Measurements from ENCODE around the gene LRRFIP2.
"Not testable (repeated sequence)": the region's sequence is repeated elsewhere in the genome, so short reads cannot be mapped to it uniquely, and the experiment has no call there.

Gene LRRFIP2

GRCh38 chr3:37206041-37206440 is 31.7 kb upstream of the LRRFIP2 start:
- H3K4me1 ChIP-seq (ENCODE audit: insufficient read depth, low read length); H3K9me3 ChIP-seq (ENCODE audit: low read length); H3K36me3 ChIP-seq (ENCODE audit: insufficient read depth, low read length); H2AFZ ChIP-seq (ENCODE audit: low read depth, low read length); H3K4me3 ChIP-seq (ENCODE audit: low read length); H3K27me3 ChIP-seq (ENCODE audit: insufficient read depth, low read length): not testable (repeated sequence)

- Histone ChIP-seq H3K27me3 (ENCODE audit: insufficient read depth, low read length) (no peaks in the 10 kb centered on the region), H3K4me1 (ENCODE audit: insufficient read depth, low read length) (no peaks in the 10 kb centered on the region), H3K4me3 (ENCODE audit: low read length) (no peak overlapping the region), H2AFZ (ENCODE audit: low read depth, low read length) (no peak overlapping the region), H3K36me3 (ENCODE audit: insufficient read depth, low read length) (no peaks in the 10 kb centered on the region), H3K9me3 (ENCODE audit: low read length) (peaks cover 2% of the 10 kb centered on the region)
Observed at GRCh38 chr3:37204314-37204713, 29.9 kb upstream of the LRRFIP2 start.

GRCh38 chr3:37202035-37202434 is 27.7 kb upstream of the LRRFIP2 start:
- Histone ChIP-seq H3K4me1 (ENCODE audit: insufficient read depth, low read length) (peaks cover 13% of the 10 kb centered on the region), H3K27me3 (ENCODE audit: insufficient read depth, low read length) (no peaks in the 10 kb centered on the region), H3K9me3 (ENCODE audit: low read length) (peaks cover 2% of the 10 kb centered on the region), H3K4me3 (ENCODE audit: low read length) (no peak overlapping the region), H3K36me3 (ENCODE audit: insufficient read depth, low read length) (no peaks in the 10 kb centered on the region), H2AFZ (ENCODE audit: low read depth, low read length) (no peak overlapping the region)

DNA sequence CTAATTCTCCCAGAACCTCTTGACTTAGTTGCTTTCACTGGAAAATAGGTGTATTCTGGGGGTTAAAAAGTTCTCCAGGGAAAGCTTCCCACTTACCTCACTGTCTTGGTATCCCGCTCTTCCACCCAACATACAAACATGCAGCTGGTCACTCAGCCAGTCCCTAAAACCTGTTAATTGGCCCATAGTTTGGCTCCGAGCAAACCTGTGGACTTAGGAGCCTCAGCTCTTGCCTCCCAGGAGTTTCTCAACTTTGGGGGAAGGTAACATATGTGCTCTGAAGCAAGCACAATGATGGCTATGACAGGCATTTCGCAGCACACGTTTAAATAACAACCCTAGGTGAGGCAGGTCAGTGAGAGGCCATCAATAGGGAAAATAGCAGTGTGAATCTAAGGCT is 25.8 kb upstream of the LRRFIP2 start:
- H3K36me3 ChIP-seq (ENCODE audit: insufficient read depth, low read length) = no peaks in the 10 kb centered on the region
- no peaks in the 10 kb centered on the region for H3K27me3 ChIP-seq (ENCODE audit: insufficient read depth, low read length)
- peaks cover 13% of the 10 kb centered on the region for H3K4me1 ChIP-seq (ENCODE audit: insufficient read depth, low read length)
- H3K4me3 ChIP-seq (ENCODE audit: low read length) = no peak overlapping the region
- H3K9me3 ChIP-seq (ENCODE audit: low read length) = peaks cover 2% of the 10 kb centered on the region
- H2AFZ ChIP-seq (ENCODE audit: low read depth, low read length) = no peak overlapping the region

- Histone ChIP-seq H3K27me3 (ENCODE audit: insufficient read depth, low read length) (no peaks in the 10 kb centered on the region), H3K36me3 (ENCODE audit: insufficient read depth, low read length) (no peaks in the 10 kb centered on the region), H3K4me1 (ENCODE audit: insufficient read depth, low read length) (peaks cover 13% of the 10 kb centered on the region), H2AFZ (ENCODE audit: low read depth, low read length) (no peak overlapping the region), H3K9me3 (ENCODE audit: low read length) (peaks cover 2% of the 10 kb centered on the region), H3K4me3 (ENCODE audit: low read length) (no peak overlapping the region)
Observed at GRCh38 chr3:37198996-37199395, 24.6 kb upstream of the LRRFIP2 start.

- H3K9me3 ChIP-seq (ENCODE audit: low read length) = peaks cover 2% of the 10 kb centered on the region
- H3K27me3 ChIP-seq (ENCODE audit: insufficient read depth, low read length) = no peaks in the 10 kb centered on the region
- H3K4me1 ChIP-seq (ENCODE audit: insufficient read depth, low read length) = peaks cover 13% of the 10 kb centered on the region
- no peaks in the 10 kb centered on the region for H3K36me3 ChIP-seq (ENCODE audit: insufficient read depth, low read length)
- H3K4me3 ChIP-seq (ENCODE audit: low read length) = no peak overlapping the region
- no peak overlapping the region for H2AFZ ChIP-seq (ENCODE audit: low read depth, low read length)
Observed at GRCh38 chr3:37198547-37198946, 24.2 kb upstream of the LRRFIP2 start.

GRCh38 chr3:37197810-37198371 is 23.5 kb upstream of the LRRFIP2 start:
- peaks cover 13% of the 10 kb centered on the region for H3K4me1 ChIP-seq (ENCODE audit: insufficient read depth, low read length)
- no peaks in the 10 kb centered on the region for H3K9me3 ChIP-seq (ENCODE audit: low read length)
- H2AFZ ChIP-seq (ENCODE audit: low read depth, low read length) = no peak overlapping the region
- H3K27me3 ChIP-seq (ENCODE audit: insufficient read depth, low read length) = no peaks in the 10 kb centered on the region
- H3K4me3 ChIP-seq (ENCODE audit: low read length) = no peak overlapping the region
- no peaks in the 10 kb centered on the region for H3K36me3 ChIP-seq (ENCODE audit: insufficient read depth, low read length)

DNA sequence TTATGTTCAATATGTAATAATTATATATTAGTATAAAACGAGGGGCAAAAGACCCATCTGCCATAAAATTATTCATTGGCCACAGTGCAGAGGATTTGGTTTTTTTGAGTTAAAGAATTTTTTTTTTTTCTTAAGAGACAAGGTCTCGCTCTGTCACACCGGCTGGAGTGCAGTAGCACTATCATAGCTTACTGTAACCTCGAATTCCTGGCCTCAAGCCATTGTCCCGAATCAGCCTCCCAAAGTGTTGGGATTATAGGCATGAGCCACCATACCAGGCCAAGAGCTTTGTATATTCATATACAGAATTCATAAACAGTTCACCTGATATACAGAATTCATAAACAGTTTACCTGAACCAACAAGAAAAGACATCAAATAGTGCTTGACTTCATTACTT is 20.2 kb upstream of the LRRFIP2 start:
- Histone ChIP-seq H3K36me3 (ENCODE audit: insufficient read depth, low read length) (no peaks in the 10 kb centered on the region), H2AFZ (ENCODE audit: low read depth, low read length) (no peak overlapping the region), H3K4me3 (ENCODE audit: low read length) (no peak overlapping the region), H3K4me1 (ENCODE audit: insufficient read depth, low read length) (peaks cover 13% of the 10 kb centered on the region), H3K9me3 (ENCODE audit: low read length) (no peaks in the 10 kb centered on the region), H3K27me3 (ENCODE audit: insufficient read depth, low read length) (no peaks in the 10 kb centered on the region)

GRCh38 chr3:37190667-37191066 is 16.3 kb upstream of the LRRFIP2 start:
- no peak overlapping the region for H3K4me3 ChIP-seq (ENCODE audit: low read length)
- H2AFZ ChIP-seq (ENCODE audit: low read depth, low read length) = no peak overlapping the region
- no peaks in the 10 kb centered on the region for H3K27me3 ChIP-seq (ENCODE audit: insufficient read depth, low read length)
- H3K9me3 ChIP-seq (ENCODE audit: low read length) = no peaks in the 10 kb centered on the region
- H3K4me1 ChIP-seq (ENCODE audit: insufficient read depth, low read length) = no peaks in the 10 kb centered on the region
- no peaks in the 10 kb centered on the region for H3K36me3 ChIP-seq (ENCODE audit: insufficient read depth, low read length)

DNA sequence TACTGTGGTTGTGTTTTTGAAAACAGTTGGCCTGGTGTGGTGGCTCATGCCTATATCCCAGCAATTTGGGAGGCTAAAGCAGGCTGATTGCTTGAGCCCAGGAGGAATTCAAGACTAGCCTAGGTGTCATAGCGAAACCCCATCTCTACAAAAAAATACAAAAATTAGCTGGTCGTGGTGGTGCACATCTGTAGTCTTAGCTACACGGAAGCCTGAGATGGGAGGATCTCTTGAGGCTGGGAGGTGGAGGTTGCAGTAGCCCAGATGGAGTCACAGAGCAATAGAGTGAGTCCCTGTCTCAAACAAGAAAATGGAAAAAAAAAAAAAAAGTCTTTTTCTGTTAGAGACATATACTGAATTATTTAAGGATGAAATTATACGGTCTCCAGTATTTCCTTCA is 14.7 kb upstream of the LRRFIP2 start:
- no peaks in the 10 kb centered on the region for H3K27me3 ChIP-seq (ENCODE audit: insufficient read depth, low read length)
- H3K36me3 ChIP-seq (ENCODE audit: insufficient read depth, low read length) = no peaks in the 10 kb centered on the region
- H3K4me3 ChIP-seq (ENCODE audit: low read length) = no peak overlapping the region
- no peaks in the 10 kb centered on the region for H3K4me1 ChIP-seq (ENCODE audit: insufficient read depth, low read length)
- H3K9me3 ChIP-seq (ENCODE audit: low read length) = no peaks in the 10 kb centered on the region
- no peak overlapping the region for H2AFZ ChIP-seq (ENCODE audit: low read depth, low read length)

GRCh38 chr3:37183976-37184375 is 9.6 kb upstream of the LRRFIP2 start:
- Histone ChIP-seq H3K4me3 (ENCODE audit: low read length) (no peak overlapping the region), H3K9me3 (ENCODE audit: low read length) (no peaks in the 10 kb centered on the region), H3K27me3 (ENCODE audit: insufficient read depth, low read length) (no peaks in the 10 kb centered on the region), H2AFZ (ENCODE audit: low read depth, low read length) (no peak overlapping the region), H3K36me3 (ENCODE audit: insufficient read depth, low read length) (no peaks in the 10 kb centered on the region), H3K4me1 (ENCODE audit: insufficient read depth, low read length) (peaks cover 3% of the 10 kb centered on the region)

DNA sequence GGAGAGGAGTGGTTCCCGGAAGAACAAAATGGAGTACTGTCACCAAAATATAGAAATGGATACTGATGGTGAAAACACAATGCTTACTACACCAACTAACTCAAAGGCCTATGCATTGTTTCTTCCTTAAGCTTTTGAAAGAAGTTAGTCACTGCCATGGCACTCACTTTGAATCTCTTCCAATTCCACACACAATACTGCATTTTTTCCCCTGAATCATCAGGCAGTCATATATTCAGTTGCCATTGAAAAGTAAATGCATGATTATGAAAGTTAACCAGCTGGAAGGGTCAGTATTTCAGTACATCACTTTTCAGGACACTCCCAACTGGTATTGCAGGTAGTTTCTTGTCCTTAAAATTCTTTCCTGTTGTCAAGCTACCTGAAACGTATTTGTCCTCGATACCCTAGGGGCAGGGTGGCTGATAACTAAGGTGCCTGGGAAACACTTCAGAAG is 9.0 kb upstream of the LRRFIP2 start:
- H3K4me3 ChIP-seq (ENCODE audit: low read length) = no peak overlapping the region
- no peaks in the 10 kb centered on the region for H3K36me3 ChIP-seq (ENCODE audit: insufficient read depth, low read length)
- peaks cover 3% of the 10 kb centered on the region for H3K4me1 ChIP-seq (ENCODE audit: insufficient read depth, low read length)
- H2AFZ ChIP-seq (ENCODE audit: low read depth, low read length) = no peak overlapping the region
- H3K27me3 ChIP-seq (ENCODE audit: insufficient read depth, low read length) = no peaks in the 10 kb centered on the region
- no peaks in the 10 kb centered on the region for H3K9me3 ChIP-seq (ENCODE audit: low read length)

DNA sequence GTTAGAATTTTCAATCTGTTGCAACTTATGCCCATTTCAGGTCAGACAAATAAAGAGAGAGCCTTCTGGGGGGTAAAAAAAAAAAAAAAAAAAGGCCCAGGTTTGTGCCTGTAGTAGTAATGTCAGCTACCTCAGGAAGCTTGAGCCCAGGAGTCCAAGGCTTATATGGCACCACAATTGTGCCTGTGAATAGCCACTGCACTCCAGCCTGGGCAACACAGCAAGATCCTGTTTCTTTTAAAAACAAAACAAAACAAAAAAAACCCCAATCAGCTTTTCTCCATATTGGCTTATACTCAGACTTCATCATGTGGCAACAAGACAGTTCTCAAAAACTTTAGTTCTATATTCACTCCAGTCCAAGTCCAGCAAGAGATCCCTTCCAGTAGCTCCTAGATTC is 8.4 kb upstream of the LRRFIP2 start:
- no peaks in the 10 kb centered on the region for H3K36me3 ChIP-seq (ENCODE audit: insufficient read depth, low read length)
- no peaks in the 10 kb centered on the region for H3K27me3 ChIP-seq (ENCODE audit: insufficient read depth, low read length)

GRCh38 chr3:37181756-37182155 is 7.4 kb upstream of the LRRFIP2 start:
- H3K4me3 ChIP-seq (ENCODE audit: low read length) = no peak overlapping the region
- H3K4me1 ChIP-seq (ENCODE audit: insufficient read depth, low read length) = peaks cover 12% of the 10 kb centered on the region
- H3K36me3 ChIP-seq (ENCODE audit: insufficient read depth, low read length) = no peaks in the 10 kb centered on the region
- no peaks in the 10 kb centered on the region for H3K9me3 ChIP-seq (ENCODE audit: low read length)
- H2AFZ ChIP-seq (ENCODE audit: low read depth, low read length) = no peak overlapping the region
- H3K27me3 ChIP-seq (ENCODE audit: insufficient read depth, low read length) = no peaks in the 10 kb centered on the region

More for the DNA sequence above, 8.4 kb upstream of the LRRFIP2 start:
- H2AFZ ChIP-seq (ENCODE audit: low read depth, low read length) = no peak overlapping the region
- peaks cover 3% of the 10 kb centered on the region for H3K4me1 ChIP-seq (ENCODE audit: insufficient read depth, low read length)
- H3K9me3 ChIP-seq (ENCODE audit: low read length) = no peaks in the 10 kb centered on the region
- H3K4me3 ChIP-seq (ENCODE audit: low read length) = no peak overlapping the region

Data from neuron (in vitro differentiated cells).